GM12864 (cell line): ENCODE results near the gene CPLX1.

Source experiments
- DNase-seq: peaks from one replicate; pipeline ENCODE4 v3.0.0-alpha.2; 2011; ENCODE audit warnings: low read depth
- H3K4me3 ChIP-seq: 2 replicates; pipeline ENCODE4 v1.5.1; 2011; ENCODE audit warnings: mild to moderate bottlenecking, low read depth, low read length, control low read depth
- TF ChIP-seq, protein P1 (sequence below): IDR thresholded peaks from 2 replicates; pipeline ENCODE4 v1.5.1; 2011; ENCODE audit warnings: low read depth, mild to moderate bottlenecking, moderate library complexity, low read length, control low read depth, inconsistent platforms; ENCODE audit errors: missing control alignments

CPLX1 gene

DNA sequence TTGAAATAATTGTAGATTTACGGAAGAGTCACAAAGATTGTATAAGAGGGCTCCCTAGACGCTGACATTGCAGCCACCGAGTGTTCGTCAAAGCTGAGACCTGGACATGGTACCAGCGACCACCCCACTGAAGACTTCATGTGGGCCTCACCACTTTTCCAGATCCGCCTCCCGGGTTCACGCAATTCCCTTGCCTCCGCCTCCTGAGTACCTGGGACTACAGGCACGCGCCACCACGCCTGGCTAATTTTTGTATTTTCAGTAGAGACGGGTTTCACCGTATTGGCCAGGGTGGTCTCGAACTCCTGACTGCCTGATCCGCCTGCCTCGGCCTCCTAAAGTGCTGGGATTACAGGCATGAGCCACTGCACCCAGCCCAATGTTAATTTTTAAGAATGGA lies 29.7 kb downstream of the CPLX1 start:
- no peak overlapping the region for H3K4me3 ChIP-seq
- TF ChIP-seq, protein P1, sequence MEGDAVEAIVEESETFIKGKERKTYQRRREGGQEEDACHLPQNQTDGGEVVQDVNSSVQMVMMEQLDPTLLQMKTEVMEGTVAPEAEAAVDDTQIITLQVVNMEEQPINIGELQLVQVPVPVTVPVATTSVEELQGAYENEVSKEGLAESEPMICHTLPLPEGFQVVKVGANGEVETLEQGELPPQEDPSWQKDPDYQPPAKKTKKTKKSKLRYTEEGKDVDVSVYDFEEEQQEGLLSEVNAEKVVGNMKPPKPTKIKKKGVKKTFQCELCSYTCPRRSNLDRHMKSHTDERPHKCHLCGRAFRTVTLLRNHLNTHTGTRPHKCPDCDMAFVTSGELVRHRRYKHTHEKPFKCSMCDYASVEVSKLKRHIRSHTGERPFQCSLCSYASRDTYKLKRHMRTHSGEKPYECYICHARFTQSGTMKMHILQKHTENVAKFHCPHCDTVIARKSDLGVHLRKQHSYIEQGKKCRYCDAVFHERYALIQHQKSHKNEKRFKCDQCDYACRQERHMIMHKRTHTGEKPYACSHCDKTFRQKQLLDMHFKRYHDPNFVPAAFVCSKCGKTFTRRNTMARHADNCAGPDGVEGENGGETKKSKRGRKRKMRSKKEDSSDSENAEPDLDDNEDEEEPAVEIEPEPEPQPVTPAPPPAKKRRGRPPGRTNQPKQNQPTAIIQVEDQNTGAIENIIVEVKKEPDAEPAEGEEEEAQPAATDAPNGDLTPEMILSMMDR: no peak
- DNase-seq: no peak

DNA sequence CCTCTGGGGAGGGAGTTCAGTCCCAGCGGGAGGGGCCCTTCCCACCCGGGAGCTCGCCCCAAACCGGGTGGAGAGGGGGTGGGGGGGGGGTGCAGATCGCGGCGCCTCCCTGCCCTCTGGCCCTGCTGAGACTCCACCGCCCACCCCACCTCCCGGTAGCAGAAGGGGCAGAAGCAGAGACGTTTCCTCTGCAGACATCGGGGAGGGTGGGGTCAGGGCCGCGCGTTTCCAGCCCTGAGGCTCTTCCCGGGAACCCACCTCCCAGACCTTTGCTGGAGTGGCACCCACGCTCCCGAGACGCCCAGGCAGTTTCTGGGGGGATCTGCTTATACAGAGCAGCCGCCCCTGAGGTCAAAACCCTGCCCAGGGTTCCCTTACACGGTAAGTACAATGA lies 30.2 kb downstream of the CPLX1 start:
- H3K4me3 ChIP-seq: no peak overlapping the region
- TF ChIP-seq, protein P1: no peak
- DNase-seq: no peak

DNA sequence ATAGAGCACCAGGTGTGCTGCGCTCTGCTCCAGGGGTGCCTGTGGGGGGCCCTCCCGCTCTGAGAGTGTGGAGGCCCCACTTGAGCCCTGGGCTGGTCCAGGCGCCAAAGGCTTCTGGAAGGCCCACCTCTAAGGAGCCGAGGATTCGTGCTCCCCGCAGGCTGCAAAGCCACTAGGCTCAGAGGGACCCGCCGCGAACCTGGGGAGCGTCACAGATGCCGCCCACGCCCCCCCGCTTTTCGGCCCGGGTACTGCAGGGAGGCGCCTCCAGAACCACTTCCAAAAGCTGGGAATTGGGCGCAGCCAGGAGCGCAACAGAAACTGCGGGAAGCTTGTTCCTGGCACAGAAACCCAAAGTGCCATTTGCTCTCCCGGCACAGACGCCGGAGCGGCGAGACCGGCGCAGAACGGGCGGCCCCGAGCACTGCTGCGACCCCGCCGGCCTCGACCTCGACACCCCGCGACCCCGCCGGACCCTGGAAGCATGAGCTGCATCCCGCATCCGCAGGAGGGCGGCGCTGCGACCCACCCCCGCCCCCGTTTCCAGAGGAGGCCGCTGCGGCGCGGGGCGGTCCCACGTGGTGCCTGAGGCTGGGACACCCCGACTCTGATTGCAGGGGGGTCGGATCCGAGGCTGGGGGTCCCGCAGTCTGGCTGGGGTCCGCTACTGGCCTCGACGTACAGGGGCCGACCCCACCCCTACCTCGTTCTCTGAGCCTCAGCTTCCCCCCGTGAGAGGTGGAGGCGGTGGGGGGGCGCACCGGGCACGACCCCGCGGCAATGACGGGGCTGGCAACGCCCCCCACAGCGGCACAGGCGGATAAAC lies 30.8 kb downstream of the CPLX1 start:
- H3K4me3 ChIP-seq: peak overlapping the region; percentile 28
- no peak for DNase-seq
- TF ChIP-seq, protein P1: no peak

DNA sequence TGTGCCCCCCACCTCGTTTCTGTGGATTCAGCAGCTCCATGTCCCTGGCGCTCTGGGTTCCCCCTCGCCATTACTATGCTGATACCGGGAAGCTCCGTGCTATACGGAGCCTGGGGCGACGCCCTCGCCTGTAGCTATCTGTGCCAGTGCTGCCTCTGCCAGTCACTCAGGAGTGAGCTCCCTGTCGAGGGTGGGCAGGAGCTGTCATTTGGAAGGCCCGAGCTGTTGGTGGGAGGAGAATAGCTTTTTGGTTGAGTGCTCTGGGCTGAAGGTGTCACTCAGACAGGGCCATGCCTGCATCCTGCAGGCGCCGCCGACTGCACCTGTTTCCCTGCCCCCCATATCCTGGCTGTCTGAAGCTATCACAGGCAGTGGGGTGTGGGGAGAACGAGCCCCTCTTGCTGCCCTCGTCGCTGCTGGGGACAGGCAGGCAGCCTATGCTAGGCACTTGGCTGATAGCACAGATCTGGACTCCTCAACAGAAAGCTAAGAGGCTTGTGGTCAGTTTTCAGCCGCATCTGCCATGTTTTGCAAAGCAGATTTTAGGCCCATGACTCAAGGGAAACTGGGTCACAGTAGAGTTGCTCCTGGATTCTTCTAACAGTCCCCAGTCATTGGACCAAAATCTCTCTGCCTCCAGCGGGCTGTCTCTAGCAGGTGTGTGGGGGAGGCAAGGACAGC lies 31.8 kb downstream of the CPLX1 start:
- TF ChIP-seq, protein P1: no peak
- no peak overlapping the region for H3K4me3 ChIP-seq
- DNase-seq: no peak

DNA sequence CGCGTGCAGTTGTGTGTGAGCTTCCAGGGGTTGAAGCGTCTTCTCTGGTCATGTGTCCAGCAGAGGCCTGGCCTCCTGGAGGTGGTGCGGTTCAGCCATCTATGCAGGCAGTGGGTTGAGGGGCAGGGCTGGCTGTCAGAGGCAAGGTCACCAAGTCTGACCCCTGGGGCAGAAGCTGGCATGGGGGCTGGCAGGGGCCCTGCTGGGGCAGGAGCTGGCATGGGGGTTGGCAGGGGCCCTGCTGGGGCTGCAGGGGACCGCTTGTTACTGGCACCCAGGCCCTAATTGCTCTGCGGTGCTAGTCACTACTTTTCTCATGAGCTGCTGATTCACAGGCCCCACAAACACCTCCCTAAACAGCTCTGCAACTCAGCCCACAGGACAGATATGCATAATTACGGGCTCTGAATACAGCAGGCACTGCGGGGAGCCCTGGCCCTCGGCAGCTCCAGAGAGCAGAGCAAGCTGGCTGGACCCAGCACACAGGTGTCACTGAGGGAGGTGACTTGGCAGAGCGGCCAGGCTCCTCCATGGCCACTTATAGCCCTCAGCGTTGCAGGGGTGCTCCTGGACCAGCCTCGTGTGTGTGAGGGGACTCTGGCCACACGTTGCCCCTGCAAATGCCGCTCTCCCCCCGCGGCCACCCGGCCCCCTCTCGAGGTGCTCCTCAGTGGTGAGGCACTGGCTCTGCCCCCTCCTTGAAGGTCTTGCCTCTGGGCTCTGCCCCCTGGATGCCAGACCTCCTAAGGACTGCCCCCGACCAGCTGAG lies 32.7 kb downstream of the CPLX1 start:
- no peak for DNase-seq
- TF ChIP-seq, protein P1: no peak
- H3K4me3 ChIP-seq: no peak overlapping the region

DNA sequence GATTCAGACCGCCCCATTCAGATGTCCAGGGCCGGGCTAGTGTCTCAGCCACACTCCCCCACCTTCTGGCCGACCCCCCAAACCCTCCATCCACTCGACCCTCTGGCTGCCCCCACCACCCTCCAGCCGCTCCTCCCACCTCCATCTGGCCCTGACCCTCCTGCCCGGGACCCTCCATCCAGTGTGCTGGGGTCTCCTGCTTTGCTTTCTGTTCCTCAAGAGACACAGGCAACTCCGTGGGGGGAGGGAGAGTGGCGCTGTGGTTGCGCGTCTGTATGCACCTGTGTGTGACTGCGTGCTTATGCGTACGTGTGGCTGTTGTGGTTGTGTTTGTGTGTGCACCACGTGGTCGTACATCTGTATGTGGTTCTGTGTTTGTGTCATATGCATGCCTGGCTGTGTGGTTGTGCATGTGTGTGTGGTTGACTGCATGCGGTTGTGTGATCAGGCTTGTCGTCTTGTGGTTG lies 33.3 kb downstream of the CPLX1 start:
- TF ChIP-seq, protein P1: no peak
- DNase-seq: peak; percentile 47
- H3K4me3 ChIP-seq: peak overlapping the region; percentile 29
